ENCODE data around the gene NAA35.
A peak's percentile ranks its signal among the peaks of the same experiment; 100 is the strongest.
"Not testable (repeated sequence)": the region's sequence is repeated elsewhere in the genome, so short reads cannot be mapped to it uniquely, and the experiment has no call there.

NAA35 gene

GRCh38 chr9:85949586-85950335, 8.8 kb downstream of the NAA35 start:
- DNase-seq, result no peak

- no peak for DNase-seq
These were observed 19.0 kb downstream of the NAA35 start for GRCh38 chr9:85959955-85960354.

GRCh38 chr9:85960688-85961093, 19.7 kb downstream of the NAA35 start:
- DNase-seq, result peak in 1 of 2 experiments; percentile 11

- no peak for DNase-seq
These were observed 23.6 kb downstream of the NAA35 start for GRCh38 chr9:85964526-85964925.

- DNase-seq, result no peak
These were observed 24.0 kb downstream of the NAA35 start for GRCh38 chr9:85964949-85965348.

- no peak for DNase-seq
These were observed 28.8 kb downstream of the NAA35 start for GRCh38 chr9:85969727-85970126.

GRCh38 chr9:85971731-85972130, 30.8 kb downstream of the NAA35 start:
- DNase-seq, result no peak

- no peak for DNase-seq
These were observed 32.3 kb downstream of the NAA35 start for GRCh38 chr9:85973238-85973637.

GRCh38 chr9:85974055-85974547, 33.2 kb downstream of the NAA35 start:
- not testable (repeated sequence) for DNase-seq

- peak in 1 of 2 experiments; percentile 44 for DNase-seq
These were observed 37.5 kb downstream of the NAA35 start for GRCh38 chr9:85978496-85978895.

- DNase-seq, result no peak
These were observed 40.4 kb downstream of the NAA35 start for GRCh38 chr9:85981369-85981768.

- DNase-seq, result no peak
These were observed 43.5 kb downstream of the NAA35 start for GRCh38 chr9:85984457-85984856.

- DNase-seq, result no peak
These were observed 46.3 kb downstream of the NAA35 start for GRCh38 chr9:85987236-85987635.

- DNase-seq, result no peak
These were observed 53.2 kb downstream of the NAA35 start for GRCh38 chr9:85994191-85994590.

- DNase-seq, result no peak
These were observed 54.2 kb downstream of the NAA35 start for GRCh38 chr9:85995097-85995496.

- no peak for DNase-seq
These were observed 54.7 kb downstream of the NAA35 start for GRCh38 chr9:85995599-85995998.

GRCh38 chr9:86005253-86005775, 64.4 kb downstream of the NAA35 start:
- no peak for DNase-seq

- DNase-seq, result no peak
These were observed 68.2 kb downstream of the NAA35 start for GRCh38 chr9:86009133-86009532.

- DNase-seq, result no peak
These were observed 79.8 kb downstream of the NAA35 start for GRCh38 chr9:86020731-86021130.

GRCh38 chr9:86021166-86021565, 80.2 kb downstream of the NAA35 start:
- no peak for DNase-seq

GRCh38 chr9:86022687-86023266, 81.8 kb downstream of the NAA35 start:
- no peak for DNase-seq

- DNase-seq, result no peak
These were observed 86.8 kb downstream of the NAA35 start for GRCh38 chr9:86027767-86028166.

- peak in 1 of 2 experiments; percentile 33 for DNase-seq
These were observed 94.2 kb downstream of the NAA35 start for GRCh38 chr9:86034863-86035734.
